A549 (cell line): ENCODE results near the gene MYO18B. TPM values are rescaled to one million over a fixed set of nuclear protein-coding genes. Genes with fewer than 3 reads are reported as not detected.

Experiments used
- ATAC-seq, 2 experiments: fragments of 200-7000 bp in 1 of 2; fragments of >200 bp in 1 of 2; cut with Nextera tagmentation in 1 of 2; cut with Tn5 transposase in 1 of 2; 3 replicates each; pipeline versions ENCODE4 v1.8.0 to v1.9.1; 2018 to 2020; ENCODE audit warnings: mild to moderate bottlenecking in 1 of 2, moderate library complexity in 1 of 2
- CTCF ChIA-PET: fragments of 300-600 bp; sonication (Branson Sonifier 250); formaldehyde crosslinking; extraction: SDS; loops from one replicate; lab custom pipeline; 2021; ENCODE audit warnings: antibody characterized with exemption, inconsistent platforms; lab: Yijun Ruan, JAX
- POLR2A ChIA-PET: fragments of 350-600 bp; formaldehyde crosslinking; extraction: SDS; loops from one replicate; lab custom pipeline; 2021; ENCODE audit warnings: antibody characterized with exemption, inconsistent platforms; lab: Yijun Ruan, JAX
- DNase-seq, 2 experiments: peaks; one replicate each; pipeline versions ENCODE4 v3.0.0 to v3.0.0-alpha.2; 2011 to 2016; ENCODE audit warnings: low read depth in 1 of 2, low spot score in 1 of 2
- FAIRE-seq: peaks from 2 replicates; lab custom pipeline; 2011; peaks lifted over from hg19 to GRCh38; lab: Jason Lieb, UNC
- H3K27ac ChIP-seq, 2 experiments: fragments of >200 bp; sonication (Bioruptor Twin); formaldehyde crosslinking; 3 replicates each; pipeline ENCODE4 v1.5.1; 2016 to 2017
- H3K4me1 ChIP-seq: fragments of >200 bp; sonication (Bioruptor Twin); formaldehyde crosslinking; 3 replicates; pipeline ENCODE4 v1.6.1; 2016
- H3K4me2 ChIP-seq: fragments of >200 bp; sonication (Bioruptor Twin); formaldehyde crosslinking; 3 replicates; pipeline ENCODE4 v1.6.1; 2016
- H3K4me3 ChIP-seq: fragments of >200 bp; sonication (Bioruptor Twin); formaldehyde crosslinking; 3 replicates; pipeline ENCODE4 v1.5.1; 2016
- H3K9me3 ChIP-seq: fragments of >200 bp; sonication (Bioruptor Twin); formaldehyde crosslinking; 3 replicates; pipeline ENCODE4 v1.6.1; 2016
- BCL3 ChIP-seq: fragments of >200 bp; sonication (Bioruptor Twin); formaldehyde crosslinking; IDR thresholded peaks from 3 replicates; pipeline ENCODE4 v1.6.1; 2016
- CBX8 ChIP-seq: fragments of 200-600 bp; sonication (generic); IDR thresholded peaks from 2 replicates; pipeline ENCODE4 v1.6.1; 2016
- CHD2 ChIP-seq: fragments of 150-350 bp; IDR thresholded peaks from 2 replicates; pipeline ENCODE4 v1.6.1; 2014; ENCODE audit warnings: low read length; ENCODE audit not compliant: partially characterized antibody
- EHF ChIP-seq: fragments of 250-450 bp; sonication (Bioruptor Pico); IDR thresholded peaks from 2 replicates; pipeline ENCODE4 v1.5.0; 2020; ENCODE audit warnings: mild to moderate bottlenecking
- ELK1 ChIP-seq: fragments of 150-350 bp; IDR thresholded peaks from 2 replicates; pipeline ENCODE4 v1.6.1; 2014; ENCODE audit warnings: low read depth, mild to moderate bottlenecking, low read length
- FOSL2 ChIP-seq, 2 experiments: fragments of 450-650 bp in 1 of 2; fragments of >200 bp in 1 of 2; sonication (Bioruptor Twin) in 1 of 2; formaldehyde crosslinking; IDR thresholded peaks; 2 replicates each; pipeline versions ENCODE4 v1.5.0 to v1.6.1; 2016 to 2020; ENCODE audit warnings: mild to moderate bottlenecking in 1 of 2, moderate library complexity in 1 of 2
- GATA3 ChIP-seq: IDR thresholded peaks from 2 replicates; pipeline ENCODE4 v1.6.1; 2012; ENCODE audit warnings: borderline replicate concordance
- HOXA7 ChIP-seq: fragments of 250-450 bp; sonication (Bioruptor Pico); IDR thresholded peaks from 2 replicates; pipeline ENCODE4 v1.5.0; 2020; ENCODE audit warnings: mild to moderate bottlenecking, moderate library complexity
- HOXB5 ChIP-seq: fragments of 250-450 bp; sonication (Bioruptor Pico); IDR thresholded peaks from 2 replicates; pipeline ENCODE4 v1.5.0; 2020; ENCODE audit warnings: mild to moderate bottlenecking, moderate library complexity
- JUN ChIP-seq, 2 experiments: fragments of >200 bp; sonication (Bioruptor Twin); formaldehyde crosslinking; IDR thresholded peaks; 2 replicates in 1 of 2; 3 replicates in 1 of 2; pipeline ENCODE4 v1.6.1; 2016 to 2017
- JUNB ChIP-seq: fragments of >200 bp; sonication (Bioruptor Twin); formaldehyde crosslinking; IDR thresholded peaks from 2 replicates; pipeline ENCODE4 v1.6.1; 2016
- KDM5A ChIP-seq: fragments of 200-600 bp; sonication (generic); IDR thresholded peaks from 2 replicates; pipeline ENCODE4 v1.6.1; 2016; ENCODE audit warnings: antibody characterized with exemption, mild to moderate bottlenecking
- MAZ ChIP-seq: fragments of 150-350 bp; IDR thresholded peaks from 2 replicates; pipeline ENCODE4 v1.6.1; 2014; ENCODE audit warnings: antibody characterized with exemption, low read depth, low read length, borderline replicate concordance
- NR3C1 ChIP-seq: fragments of >200 bp; sonication (Bioruptor Twin); formaldehyde crosslinking; IDR thresholded peaks from 3 replicates; pipeline ENCODE4 v1.6.1; 2017
- PBX3 ChIP-seq: IDR thresholded peaks from 2 replicates; pipeline ENCODE4 v1.6.1; 2012
- PHF8 ChIP-seq: fragments of 200-600 bp; sonication (generic); IDR thresholded peaks from 2 replicates; pipeline ENCODE4 v1.6.1; 2016; ENCODE audit warnings: low read depth, mild to moderate bottlenecking, antibody characterized with exemption, moderate library complexity, borderline replicate concordance
- POLR2A ChIP-seq: IDR thresholded peaks from 2 replicates; pipeline ENCODE4 v1.6.1; 2012; ENCODE audit warnings: mild to moderate bottlenecking, low read length
- REST ChIP-seq: fragments of 200-600 bp; sonication (generic); IDR thresholded peaks from 2 replicates; pipeline ENCODE4 v1.6.1; 2016; ENCODE audit warnings: antibody characterized with exemption, mild to moderate bottlenecking, moderate library complexity
- SMC3 ChIP-seq: fragments of >200 bp; sonication (Bioruptor Twin); formaldehyde crosslinking; IDR thresholded peaks from 3 replicates; pipeline ENCODE4 v1.6.1; 2018; ENCODE audit warnings: inconsistent platforms
- TFCP2L1 ChIP-seq: fragments of 250-450 bp; sonication (Bioruptor Pico); IDR thresholded peaks from 2 replicates; pipeline ENCODE4 v1.5.0; 2021; ENCODE audit warnings: mild to moderate bottlenecking
- TP53 ChIP-seq: fragments of 250-450 bp; sonication (Bioruptor Pico); IDR thresholded peaks from 2 replicates; pipeline ENCODE4 v1.5.0; 2021; ENCODE audit warnings: mild to moderate bottlenecking, moderate library complexity
- USF2 ChIP-seq: fragments of 450-650 bp; IDR thresholded peaks from 2 replicates; pipeline ENCODE4 v1.6.1; 2014; ENCODE audit warnings: antibody characterized with exemption
- ZFP36 ChIP-seq: fragments of 450-650 bp; IDR thresholded peaks from 2 replicates; pipeline ENCODE4 v1.6.1; 2014; ENCODE audit warnings: borderline replicate concordance; ENCODE audit not compliant: partially characterized antibody
- ZNF302 ChIP-seq: fragments of 250-450 bp; sonication (Bioruptor Pico); IDR thresholded peaks from 2 replicates; pipeline ENCODE4 v1.9.0; 2021; ENCODE audit warnings: inconsistent platforms, mild to moderate bottlenecking, moderate library complexity
- ZSCAN20 ChIP-seq: fragments of 250-450 bp; sonication (Bioruptor Pico); IDR thresholded peaks from 2 replicates; pipeline ENCODE4 v1.8.0; 2022; ENCODE audit warnings: mild to moderate bottlenecking, moderate library complexity
- WGBS: methylation state at CpG from one replicate; pipeline ENCODE4 v1.1.6; 2017; ENCODE audit errors: missing lambda C conversion rate; 5-methylcytosine and 5-hydroxymethylcytosine counted together
- polyA plus RNA-seq, 4 experiments: library from polyadenylated mRNA; depleted of rRNA in 3 of 4; stranded (reverse); fragments of >200 nt; fragmentation: RNase III in 1 of 4; extraction: RNeasy Plus Mini Kit Qiagen cat#74134 plus additional on column Dnase treatment in 1 of 4; gene quantifications; 2 replicates in 3 of 4; 3 replicates in 1 of 4; pipeline ENCODE4 v1.2.3, GENCODE V29; 2011 to 2017
- TF ChIP-seq, protein P1 (sequence below): fragments of 250-450 bp; sonication (Bioruptor Pico); IDR thresholded peaks from 2 replicates; pipeline ENCODE4 v1.5.0; 2020; ENCODE audit warnings: low read depth, mild to moderate bottlenecking, moderate library complexity
- TF ChIP-seq, protein P2 (sequence below): fragments of 250-450 bp; sonication (Bioruptor Pico); IDR thresholded peaks from 2 replicates; pipeline ENCODE4 v1.5.0; 2021; ENCODE audit warnings: mild to moderate bottlenecking, moderate library complexity, borderline replicate concordance

MYO18B gene
- polyA plus RNA-seq, 2 of the 4 experiments (the other 2 are of a cell fraction), result 0.01 TPM

DNA sequence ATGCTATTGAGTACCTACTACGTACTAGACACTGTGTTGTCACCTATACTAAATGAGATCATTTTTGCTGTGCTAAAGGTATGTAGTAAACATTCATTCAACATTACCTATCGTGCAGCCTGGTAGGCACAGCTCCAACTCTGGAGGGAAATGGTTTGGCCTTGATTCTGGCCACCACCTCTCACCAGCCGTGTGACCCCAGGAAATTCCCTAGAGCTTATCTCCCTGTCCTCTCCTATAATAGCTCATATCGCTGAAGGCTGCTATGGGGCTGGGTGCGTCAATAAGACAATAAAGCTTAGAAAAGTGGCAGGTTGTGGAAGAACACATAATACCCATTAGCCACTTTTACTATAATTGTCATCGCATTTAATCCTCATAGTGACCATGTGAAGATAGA is 107.5 kb downstream of the MYO18B start:
- H3K4me3 ChIP-seq, result no peak overlapping the region
- TF ChIP-seq, protein P1, sequence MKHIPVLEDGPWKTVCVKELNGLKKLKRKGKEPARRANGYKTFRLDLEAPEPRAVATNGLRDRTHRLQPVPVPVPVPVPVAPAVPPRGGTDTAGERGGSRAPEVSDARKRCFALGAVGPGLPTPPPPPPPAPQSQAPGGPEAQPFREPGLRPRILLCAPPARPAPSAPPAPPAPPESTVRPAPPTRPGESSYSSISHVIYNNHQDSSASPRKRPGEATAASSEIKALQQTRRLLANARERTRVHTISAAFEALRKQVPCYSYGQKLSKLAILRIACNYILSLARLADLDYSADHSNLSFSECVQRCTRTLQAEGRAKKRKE (CRISPR knock-in tag), result no peak
- TF ChIP-seq MAZ (no peak), KDM5A (no peak), POLR2A (no peak), PHF8 (no peak), JUN (IDR thresholded peaks at IDR 0.05) (no peak), HOXA7 (no peak), GATA3 (no peak), SMC3 (no peak), FOSL2 (IDR thresholded peaks at IDR 0.05) (no peak), FOSL2 (CRISPR knock-in tag; IDR thresholded peaks at IDR 0.05) (no peak), BCL3 (no peak), ELK1 (no peak)
- TF ChIP-seq, protein P2, sequence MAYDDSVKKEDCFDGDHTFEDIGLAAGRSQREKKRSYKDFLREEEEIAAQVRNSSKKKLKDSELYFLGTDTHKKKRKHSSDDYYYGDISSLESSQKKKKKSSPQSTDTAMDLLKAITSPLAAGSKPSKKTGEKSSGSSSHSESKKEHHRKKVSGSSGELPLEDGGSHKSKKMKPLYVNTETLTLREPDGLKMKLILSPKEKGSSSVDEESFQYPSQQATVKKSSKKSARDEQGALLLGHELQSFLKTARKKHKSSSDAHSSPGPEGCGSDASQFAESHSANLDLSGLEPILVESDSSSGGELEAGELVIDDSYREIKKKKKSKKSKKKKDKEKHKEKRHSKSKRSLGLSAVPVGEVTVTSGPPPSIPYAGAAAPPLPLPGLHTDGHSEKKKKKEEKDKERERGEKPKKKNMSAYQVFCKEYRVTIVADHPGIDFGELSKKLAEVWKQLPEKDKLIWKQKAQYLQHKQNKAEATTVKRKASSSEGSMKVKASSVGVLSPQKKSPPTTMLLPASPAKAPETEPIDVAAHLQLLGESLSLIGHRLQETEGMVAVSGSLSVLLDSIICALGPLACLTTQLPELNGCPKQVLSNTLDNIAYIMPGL (CRISPR knock-in tag), result no peak
- no peaks in the 10 kb centered on the region for H3K4me1 ChIP-seq
- no peaks in the 10 kb centered on the region for H3K9me3 ChIP-seq
- FAIRE-seq (no peak), DNase-seq (no peak), ATAC-seq (no peak)
- CTCF ChIA-PET, result no interaction called here
- no peak overlapping the region for H3K27ac ChIP-seq
- POLR2A ChIA-PET, result no interaction called here
- 45% methylated on average over 6 of the region's 6 CpGs for WGBS
- H3K4me2 ChIP-seq, result no peak overlapping the region

DNA sequence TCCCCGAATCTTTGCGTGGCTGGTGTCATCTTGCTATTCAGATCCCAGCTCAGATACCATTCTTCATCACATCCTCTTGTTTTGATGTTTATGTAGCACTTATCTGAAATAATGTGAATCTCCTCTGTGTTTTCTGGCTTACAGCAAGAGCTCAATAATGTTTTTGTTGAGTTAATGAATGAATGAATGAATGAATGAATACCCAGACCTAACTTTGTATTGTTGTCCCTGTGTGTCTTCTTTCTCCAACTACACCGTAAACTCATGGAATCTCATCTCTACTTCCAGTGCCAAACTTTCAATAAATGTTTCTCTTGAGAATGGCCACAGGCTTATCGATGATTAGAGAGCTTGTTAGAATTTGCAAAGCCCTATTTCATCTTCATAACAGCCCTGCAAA is 110.2 kb downstream of the MYO18B start:
- Histone ChIP-seq H3K4me1 (no peaks in the 10 kb centered on the region), H3K9me3 (no peaks in the 10 kb centered on the region), H3K4me2 (no peak overlapping the region), H3K4me3 (no peak overlapping the region), H3K27ac (no peak overlapping the region)
- DNase-seq (no peak), ATAC-seq (no peak), FAIRE-seq (no peak)
- WGBS, result 21% methylated on average over 4 of the region's 4 CpGs
- POLR2A ChIA-PET, result no interaction called here
- CTCF ChIA-PET, result interaction anchor here (1.4 kb wide), 1 partner anchor 12 kb away, joined by 4 read pairs; no protein-coding TSS in a partner anchor
- TF ChIP-seq BCL3 (no peak), CHD2 (no peak), USF2 (no peak), JUNB (no peak), PHF8 (no peak), PBX3 (no peak), REST (no peak), ZNF302 (no peak), HOXA7 (no peak), CBX8 (no peak), ZFP36 (no peak), HOXB5 (no peak), NR3C1 (no peak), EHF (CRISPR knock-in tag) (no peak), KDM5A (no peak), ZSCAN20 (no peak), TP53 (no peak), TFCP2L1 (CRISPR knock-in tag) (no peak)
